Measurements from ENCODE around the gene DDX31.

DNA sequence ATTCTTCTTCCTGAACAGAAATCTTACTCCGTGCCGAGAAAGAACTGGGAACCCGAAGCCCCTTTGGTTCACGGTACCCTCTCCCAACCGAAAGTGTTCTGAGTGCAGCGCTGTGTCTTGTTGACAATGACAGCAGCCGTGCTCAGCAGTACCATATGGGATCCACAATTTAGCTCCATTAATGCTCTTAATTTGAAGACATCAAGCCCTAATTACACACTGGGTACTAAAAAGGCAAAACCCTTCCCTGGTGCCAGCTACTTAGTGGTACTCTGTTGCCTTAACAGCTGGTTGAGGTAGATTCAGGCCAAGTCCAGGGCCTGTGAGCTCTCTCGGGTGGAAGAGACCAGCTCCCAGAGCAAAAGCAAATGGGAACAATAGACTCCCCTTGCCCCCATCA lies 24.5 kb downstream of the DDX31 start:
- TF ChIP-seq, protein P1, sequence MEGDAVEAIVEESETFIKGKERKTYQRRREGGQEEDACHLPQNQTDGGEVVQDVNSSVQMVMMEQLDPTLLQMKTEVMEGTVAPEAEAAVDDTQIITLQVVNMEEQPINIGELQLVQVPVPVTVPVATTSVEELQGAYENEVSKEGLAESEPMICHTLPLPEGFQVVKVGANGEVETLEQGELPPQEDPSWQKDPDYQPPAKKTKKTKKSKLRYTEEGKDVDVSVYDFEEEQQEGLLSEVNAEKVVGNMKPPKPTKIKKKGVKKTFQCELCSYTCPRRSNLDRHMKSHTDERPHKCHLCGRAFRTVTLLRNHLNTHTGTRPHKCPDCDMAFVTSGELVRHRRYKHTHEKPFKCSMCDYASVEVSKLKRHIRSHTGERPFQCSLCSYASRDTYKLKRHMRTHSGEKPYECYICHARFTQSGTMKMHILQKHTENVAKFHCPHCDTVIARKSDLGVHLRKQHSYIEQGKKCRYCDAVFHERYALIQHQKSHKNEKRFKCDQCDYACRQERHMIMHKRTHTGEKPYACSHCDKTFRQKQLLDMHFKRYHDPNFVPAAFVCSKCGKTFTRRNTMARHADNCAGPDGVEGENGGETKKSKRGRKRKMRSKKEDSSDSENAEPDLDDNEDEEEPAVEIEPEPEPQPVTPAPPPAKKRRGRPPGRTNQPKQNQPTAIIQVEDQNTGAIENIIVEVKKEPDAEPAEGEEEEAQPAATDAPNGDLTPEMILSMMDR (IDR thresholded peaks at IDR 0.05): no peak
- TF ChIP-seq POLR2A (IDR thresholded peaks at IDR 0.05): no peak
- no peak for TF ChIP-seq EP300 (IDR thresholded peaks at IDR 0.05)
